ENCODE results near the gene SORCS2. TPM values are rescaled to one million over a fixed set of nuclear protein-coding genes. Genes with fewer than 3 reads are reported as not detected.

SORCS2 gene
- polyA plus RNA-seq, 1 of the 3 experiments (the other 2 are of a cell fraction): 1.6 TPM

DNA sequence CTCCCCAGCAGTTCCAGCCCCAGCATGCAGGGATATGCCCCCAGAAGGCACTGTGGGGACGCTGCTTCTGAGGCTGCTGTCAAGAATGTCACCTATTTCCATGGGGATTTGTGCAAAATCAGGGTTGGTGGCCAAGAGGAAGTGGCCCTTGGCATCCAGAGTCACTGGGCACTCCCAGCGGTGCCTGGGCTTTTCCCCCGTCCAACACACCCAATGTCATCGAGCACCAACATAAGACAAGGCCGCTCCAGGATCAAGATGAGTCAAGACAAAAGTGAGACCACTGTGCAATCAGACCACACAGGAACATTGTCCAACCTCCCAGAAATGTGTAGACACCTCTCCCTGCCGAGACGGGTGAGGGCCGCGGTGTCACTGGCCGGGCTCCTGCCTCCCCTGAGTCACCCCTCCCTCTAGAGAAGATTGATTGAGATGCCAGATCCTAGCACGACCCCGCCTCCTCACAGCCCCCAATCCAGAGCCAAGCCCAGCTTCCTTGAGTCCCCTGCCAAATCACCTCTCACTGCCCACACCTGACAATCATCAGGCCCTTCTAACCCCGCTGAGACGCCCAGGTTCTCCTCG lies 553.1 kb downstream of the SORCS2 start:
- H3K36me3 ChIP-seq (replicated peaks in 1 of 2; ENCODE audit: control insufficient read depth in 1 of 2, insufficient read depth in 2 of 2, low read length in 1 of 2): peaks cover 0 to 5% of the 10 kb centered on the region in 2 experiments
- no peaks in the 10 kb centered on the region for H4K20me1 ChIP-seq (ENCODE audit: insufficient read depth)
- 82% methylated on average over 14 of the region's 15 CpGs for WGBS (ENCODE audit: low lambda C conversion rate)
- no peaks in the 10 kb centered on the region for H3K9me3 ChIP-seq
- no peak overlapping the region for H3K4me2 ChIP-seq
- H3K79me2 ChIP-seq (ENCODE audit: insufficient read depth): no peaks in the 10 kb centered on the region
- no peak overlapping the region for H2AFZ ChIP-seq (ENCODE audit: low read depth)
- TF ChIP-seq NFIC (IDR thresholded peaks at IDR 0.05; ENCODE audit: borderline replicate concordance): no peak
- TF ChIP-seq, protein P1, sequence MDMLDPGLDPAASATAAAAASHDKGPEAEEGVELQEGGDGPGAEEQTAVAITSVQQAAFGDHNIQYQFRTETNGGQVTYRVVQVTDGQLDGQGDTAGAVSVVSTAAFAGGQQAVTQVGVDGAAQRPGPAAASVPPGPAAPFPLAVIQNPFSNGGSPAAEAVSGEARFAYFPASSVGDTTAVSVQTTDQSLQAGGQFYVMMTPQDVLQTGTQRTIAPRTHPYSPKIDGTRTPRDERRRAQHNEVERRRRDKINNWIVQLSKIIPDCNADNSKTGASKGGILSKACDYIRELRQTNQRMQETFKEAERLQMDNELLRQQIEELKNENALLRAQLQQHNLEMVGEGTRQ (IDR thresholded peaks at IDR 0.05; ENCODE audit: borderline replicate concordance, low read depth, low read length): no peak
- TF ChIP-seq MXI1 (IDR thresholded peaks at IDR 0.05; ENCODE audit: low read depth, low read length): no peak
- no peak for TF ChIP-seq RAD21 (IDR thresholded peaks at IDR 0.05; ENCODE audit: low read length)
- TF ChIP-seq EP300 (IDR thresholded peaks at IDR 0.05; ENCODE audit: borderline replicate concordance in 1 of 2, low read depth in 1 of 2, low read length in 1 of 2): no peak
- no peak for TF ChIP-seq RXRA (IDR thresholded peaks at IDR 0.05; ENCODE audit: borderline replicate concordance, low read depth)
- TF ChIP-seq SMC3 (IDR thresholded peaks at IDR 0.05; ENCODE audit: low read depth, low read length): no peak
- peaks cover 0 to 11% of the 10 kb centered on the region in 2 experiments; a peak in 1 of 4 replicates for H3K4me1 ChIP-seq (ENCODE audit: control insufficient read depth in 1 of 2, insufficient read depth in 2 of 2, low read depth in 1 of 2, low read length in 1 of 2)
- no peak overlapping the region for H3K9ac ChIP-seq
- ChIA-PET POLR2A (no interaction called here), CTCF (no interaction called here)
- H3K4me3 ChIP-seq (ENCODE audit: low read depth in 2 of 2, low read length in 1 of 2): no peak overlapping the region
- no peaks in the 10 kb centered on the region for H3K27me3 ChIP-seq (ENCODE audit: insufficient read depth)
- peaks cover 9% of the 10 kb centered on the region for H3F3A ChIP-seq (replicated peaks; ENCODE audit: insufficient read depth)
- no peak overlapping the region for H3K27ac ChIP-seq (ENCODE audit: low read depth in 2 of 2, low read length in 1 of 2)
- no peaks in the 10 kb centered on the region for H3K9me2 ChIP-seq
- DNase-seq: no peak

DNA sequence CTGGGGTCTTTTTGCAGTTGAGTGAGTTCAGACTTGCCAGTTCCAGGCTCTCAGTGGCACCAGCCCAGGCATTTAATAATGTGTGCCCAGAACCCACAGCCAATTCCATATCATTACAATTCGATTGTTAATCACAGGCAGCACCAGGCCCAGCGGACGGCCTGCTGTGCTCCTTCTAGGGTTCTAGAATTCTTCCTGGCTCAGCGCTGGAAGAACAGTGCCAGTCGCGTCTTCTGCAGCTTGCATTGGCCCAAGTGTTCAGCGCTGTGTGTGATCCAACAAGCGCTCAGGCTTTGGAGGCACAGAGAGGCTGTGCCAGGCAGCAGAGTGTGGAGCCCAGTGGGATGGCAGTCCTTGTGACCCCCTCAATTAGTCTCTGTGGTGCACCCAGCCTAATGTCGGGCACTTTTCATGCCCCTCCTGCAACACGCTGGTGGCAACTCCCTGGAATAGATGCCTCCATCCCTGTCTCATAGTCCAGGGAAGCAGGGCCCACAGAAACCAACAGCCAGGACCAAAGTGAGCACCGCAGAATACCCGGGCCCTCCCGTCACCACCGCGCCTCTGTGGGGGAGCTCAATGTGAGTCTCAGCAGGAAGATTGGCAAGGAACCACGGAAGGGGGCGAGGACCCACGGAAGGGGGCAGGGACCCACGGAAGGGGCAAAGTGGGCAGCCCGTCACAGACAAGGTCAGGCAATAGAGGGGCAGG lies 554.2 kb downstream of the SORCS2 start:
- H3K4me3 ChIP-seq (ENCODE audit: low read depth in 2 of 2, low read length in 1 of 2): no peak overlapping the region
- 89% methylated on average over 18 of the region's 20 CpGs for WGBS (ENCODE audit: low lambda C conversion rate)
- H3K9me3 ChIP-seq: no peaks in the 10 kb centered on the region
- POLR2A ChIA-PET: no interaction called here
- TF ChIP-seq EP300 (IDR thresholded peaks at IDR 0.05; ENCODE audit: borderline replicate concordance in 1 of 2, low read depth in 1 of 2, low read length in 1 of 2): no peak
- no peak for TF ChIP-seq NFIC (IDR thresholded peaks at IDR 0.05; ENCODE audit: borderline replicate concordance)
- no peak for DNase-seq
- H3K36me3 ChIP-seq (replicated peaks in 1 of 2; ENCODE audit: control insufficient read depth in 1 of 2, insufficient read depth in 2 of 2, low read length in 1 of 2): peaks cover 0 to 5% of the 10 kb centered on the region in 2 experiments
- H3K9me2 ChIP-seq: no peaks in the 10 kb centered on the region
- CTCF ChIA-PET: interaction anchor here (0.9 to 1.4 kb wide), 5 partner anchors 15 to 554 kb away, joined by 3 to 6 read pairs (median 3); partner anchors contain the start of gene SORCS2
- no peak overlapping the region for H2AFZ ChIP-seq (ENCODE audit: low read depth)
- H3K79me2 ChIP-seq (ENCODE audit: insufficient read depth): no peaks in the 10 kb centered on the region
- peaks cover 18% of the 10 kb centered on the region for H3F3A ChIP-seq (replicated peaks; ENCODE audit: insufficient read depth)
- H4K20me1 ChIP-seq (ENCODE audit: insufficient read depth): no peaks in the 10 kb centered on the region
- H3K4me2 ChIP-seq: no peak overlapping the region
- no peak overlapping the region for H3K9ac ChIP-seq
- no peak overlapping the region for H3K27ac ChIP-seq (ENCODE audit: low read depth in 2 of 2, low read length in 1 of 2)
- no peaks in the 10 kb centered on the region for H3K27me3 ChIP-seq (ENCODE audit: insufficient read depth)
- peaks cover 0 to 11% of the 10 kb centered on the region in 2 experiments; a peak in 1 of 4 replicates for H3K4me1 ChIP-seq (ENCODE audit: control insufficient read depth in 1 of 2, insufficient read depth in 2 of 2, low read depth in 1 of 2, low read length in 1 of 2)

DNA sequence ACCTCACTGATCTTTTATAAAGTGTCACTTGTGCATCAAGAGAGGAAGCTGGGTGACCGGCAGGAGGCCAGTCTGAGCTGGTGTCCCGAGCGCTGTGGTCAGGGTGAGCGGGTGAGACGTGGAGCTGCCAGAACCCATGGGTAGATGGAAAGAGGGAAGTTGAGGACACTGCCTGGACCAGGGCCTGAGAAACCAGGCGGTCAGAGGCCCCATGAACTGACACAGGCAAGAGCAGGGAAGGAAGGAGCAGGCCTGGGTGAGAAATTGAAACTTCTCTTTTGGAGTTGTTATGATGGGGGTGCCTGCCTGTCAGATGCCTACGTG lies 554.7 kb downstream of the SORCS2 start:
- no peaks in the 10 kb centered on the region for H3K9me3 ChIP-seq
- peaks cover 0 to 5% of the 10 kb centered on the region in 2 experiments for H3K36me3 ChIP-seq (replicated peaks in 1 of 2; ENCODE audit: control insufficient read depth in 1 of 2, insufficient read depth in 2 of 2, low read length in 1 of 2)
- no peak overlapping the region for H3K4me3 ChIP-seq (ENCODE audit: low read depth in 2 of 2, low read length in 1 of 2)
- no peaks in the 10 kb centered on the region for H4K20me1 ChIP-seq (ENCODE audit: insufficient read depth)
- ChIA-PET POLR2A (no interaction called here), CTCF (interaction anchor here (0.9 to 1.4 kb wide), 5 partner anchors 15 to 555 kb away, joined by 3 to 6 read pairs (median 3); partner anchors contain the start of gene SORCS2)
- no peak overlapping the region for H3K4me2 ChIP-seq
- no peaks in the 10 kb centered on the region for H3K27me3 ChIP-seq (ENCODE audit: insufficient read depth)
- no peaks in the 10 kb centered on the region for H3K9me2 ChIP-seq
- peaks cover 0 to 11% of the 10 kb centered on the region in 2 experiments; a peak in 1 of 4 replicates for H3K4me1 ChIP-seq (ENCODE audit: control insufficient read depth in 1 of 2, insufficient read depth in 2 of 2, low read depth in 1 of 2, low read length in 1 of 2)
- no peak overlapping the region for H2AFZ ChIP-seq (ENCODE audit: low read depth)
- no peak overlapping the region for H3K27ac ChIP-seq (ENCODE audit: low read depth in 2 of 2, low read length in 1 of 2)
- H3F3A ChIP-seq (replicated peaks; ENCODE audit: insufficient read depth): peaks cover 19% of the 10 kb centered on the region
- 98% methylated on average over 6 of the region's 7 CpGs for WGBS (ENCODE audit: low lambda C conversion rate)
- TF ChIP-seq MXI1 (IDR thresholded peaks at IDR 0.05; ENCODE audit: low read depth, low read length) (no peak), RFX5 (IDR thresholded peaks at IDR 0.05; ENCODE audit: low read length) (no peak), ELF1 (IDR thresholded peaks at IDR 0.05) (no peak), POLR2AphosphoS5 (IDR thresholded peaks at IDR 0.05; ENCODE audit: low read depth, low read length) (no peak)
- TF ChIP-seq, protein P2, sequence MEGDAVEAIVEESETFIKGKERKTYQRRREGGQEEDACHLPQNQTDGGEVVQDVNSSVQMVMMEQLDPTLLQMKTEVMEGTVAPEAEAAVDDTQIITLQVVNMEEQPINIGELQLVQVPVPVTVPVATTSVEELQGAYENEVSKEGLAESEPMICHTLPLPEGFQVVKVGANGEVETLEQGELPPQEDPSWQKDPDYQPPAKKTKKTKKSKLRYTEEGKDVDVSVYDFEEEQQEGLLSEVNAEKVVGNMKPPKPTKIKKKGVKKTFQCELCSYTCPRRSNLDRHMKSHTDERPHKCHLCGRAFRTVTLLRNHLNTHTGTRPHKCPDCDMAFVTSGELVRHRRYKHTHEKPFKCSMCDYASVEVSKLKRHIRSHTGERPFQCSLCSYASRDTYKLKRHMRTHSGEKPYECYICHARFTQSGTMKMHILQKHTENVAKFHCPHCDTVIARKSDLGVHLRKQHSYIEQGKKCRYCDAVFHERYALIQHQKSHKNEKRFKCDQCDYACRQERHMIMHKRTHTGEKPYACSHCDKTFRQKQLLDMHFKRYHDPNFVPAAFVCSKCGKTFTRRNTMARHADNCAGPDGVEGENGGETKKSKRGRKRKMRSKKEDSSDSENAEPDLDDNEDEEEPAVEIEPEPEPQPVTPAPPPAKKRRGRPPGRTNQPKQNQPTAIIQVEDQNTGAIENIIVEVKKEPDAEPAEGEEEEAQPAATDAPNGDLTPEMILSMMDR (IDR thresholded peaks at IDR 0.05): no peak
- TF ChIP-seq, protein P3, sequence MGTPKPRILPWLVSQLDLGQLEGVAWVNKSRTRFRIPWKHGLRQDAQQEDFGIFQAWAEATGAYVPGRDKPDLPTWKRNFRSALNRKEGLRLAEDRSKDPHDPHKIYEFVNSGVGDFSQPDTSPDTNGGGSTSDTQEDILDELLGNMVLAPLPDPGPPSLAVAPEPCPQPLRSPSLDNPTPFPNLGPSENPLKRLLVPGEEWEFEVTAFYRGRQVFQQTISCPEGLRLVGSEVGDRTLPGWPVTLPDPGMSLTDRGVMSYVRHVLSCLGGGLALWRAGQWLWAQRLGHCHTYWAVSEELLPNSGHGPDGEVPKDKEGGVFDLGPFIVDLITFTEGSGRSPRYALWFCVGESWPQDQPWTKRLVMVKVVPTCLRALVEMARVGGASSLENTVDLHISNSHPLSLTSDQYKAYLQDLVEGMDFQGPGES (IDR thresholded peaks at IDR 0.05; ENCODE audit: low read depth, low read length): no peak
- H3K79me2 ChIP-seq (ENCODE audit: insufficient read depth): no peaks in the 10 kb centered on the region
- no peak overlapping the region for H3K9ac ChIP-seq
- no peak for DNase-seq

Data from SK-N-SH (cell line).